Lower leg skin (tissue), 4 donors: Measurements from ENCODE around the gene CADM1. TPM values are rescaled to one million over a fixed set of nuclear protein-coding genes. Genes with fewer than 3 reads are reported as not detected.

Experiments used
- DNase-seq, 2 donors: peaks; one replicate each; pipeline ENCODE4 v3.0.0-alpha.2; 2019; ENCODE audit warnings: low spot score in 2 of 2
- H3K4me3 ChIP-seq: fragments of 200-600 bp; sonication (generic); 2 replicates; pipeline ENCODE4 v1.5.1; 2017; ENCODE audit warnings: mild to moderate bottlenecking, low read depth; ENCODE audit not compliant: poor library complexity, severe bottlenecking
- CTCF ChIP-seq, 3 donors: fragments of 450-650 bp; IDR thresholded peaks; one replicate each; pipeline ENCODE4 v1.5.1; 2016; ENCODE audit warnings: antibody characterized with exemption in 3 of 3, mild to moderate bottlenecking in 3 of 3, moderate library complexity in 2 of 3
- POLR2A ChIP-seq, 2 donors: fragments of 450-650 bp; IDR thresholded peaks; one replicate each; pipeline ENCODE4 v1.6.1; 2016 to 2017; ENCODE audit warnings: antibody characterized with exemption in 2 of 2, mild to moderate bottlenecking in 1 of 2, moderate library complexity in 1 of 2
- WGBS, 2 donors: methylation state at CpG; one replicate each; pipeline ENCODE4 v1.1.5; 2018; 5-methylcytosine and 5-hydroxymethylcytosine counted together
- intact Hi-C: fragments of 100-400 bp; cut with DNase I; formaldehyde crosslinking; loops from one replicate; pipeline ENCODE4 v1.15.0; 2023; ENCODE audit warnings: low total_unique reads
- total RNA-seq, 4 donors: library from RNA; depleted of rRNA; stranded (reverse); fragments of >200 nt; gene quantifications; one replicate each; pipeline ENCODE4 v1.1.0, GENCODE V29; 2016

Gene CADM1
- total RNA-seq, 4 donors from 2014 or later: 9.4 to 21.4 (median 11.8) TPM

GRCh38 chr11:115345840-115346239, 158.4 kb downstream of the CADM1 start:
- 89 to 94% methylated on average over 2 of the region's 2 CpGs for WGBS, 2 donors
- TF ChIP-seq CTCF (IDR thresholded peaks at IDR 0.05): no peak
- DNase-seq: no peak
- intact Hi-C loops: no loop called here
- H3K4me3 ChIP-seq: no peak overlapping the region

DNA sequence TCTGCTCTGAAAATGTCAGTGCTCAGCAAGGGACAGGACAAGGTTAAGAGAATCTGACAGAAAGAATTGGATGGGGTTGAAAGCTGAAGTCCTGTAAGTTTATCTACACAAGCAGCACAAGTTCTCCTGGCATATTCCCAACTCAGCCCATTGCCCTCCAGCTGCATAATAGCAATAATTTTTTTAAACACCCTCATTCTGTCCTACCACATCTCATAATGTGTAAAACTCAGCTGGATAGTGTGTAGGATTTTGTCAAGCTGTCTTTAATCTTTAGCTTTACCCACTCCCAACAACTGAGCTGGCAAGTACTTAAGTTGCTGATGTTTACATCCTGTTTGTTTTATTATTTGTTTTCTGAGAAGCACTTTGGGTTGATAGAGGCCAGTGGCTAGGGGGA, 158.9 kb downstream of the CADM1 start:
- no peak for DNase-seq
- TF ChIP-seq POLR2A (IDR thresholded peaks at IDR 0.05): no peak
- no peak for TF ChIP-seq CTCF (IDR thresholded peaks at IDR 0.05)
- no peak overlapping the region for H3K4me3 ChIP-seq
- intact Hi-C loops: no loop called here

DNA sequence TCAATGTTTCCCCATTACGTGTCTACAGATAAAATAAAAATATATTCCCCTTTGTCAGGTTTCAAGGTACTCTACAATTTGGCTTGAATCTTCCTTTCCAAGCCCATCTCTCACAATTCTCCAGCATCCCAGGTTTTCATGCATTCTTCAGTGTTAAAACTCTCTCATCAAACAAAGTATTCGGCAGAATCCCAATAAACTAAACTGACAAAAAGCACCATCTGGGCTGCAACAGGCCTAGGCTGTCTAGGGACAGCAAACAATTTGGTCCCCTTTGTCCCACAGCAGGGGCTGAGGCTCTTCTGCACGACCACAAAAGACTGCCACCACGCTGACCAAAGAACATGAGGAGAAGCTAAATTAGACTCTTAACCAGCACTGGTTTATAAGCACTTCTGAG, 159.4 kb downstream of the CADM1 start:
- intact Hi-C loops: no loop called here
- H3K4me3 ChIP-seq: no peak overlapping the region
- WGBS, 2 donors: 79 to 85% methylated on average over 4 of the region's 4 CpGs
- no peak for DNase-seq
- TF ChIP-seq POLR2A (IDR thresholded peaks at IDR 0.05) (no peak), CTCF (IDR thresholded peaks at IDR 0.05) (no peak)

DNA sequence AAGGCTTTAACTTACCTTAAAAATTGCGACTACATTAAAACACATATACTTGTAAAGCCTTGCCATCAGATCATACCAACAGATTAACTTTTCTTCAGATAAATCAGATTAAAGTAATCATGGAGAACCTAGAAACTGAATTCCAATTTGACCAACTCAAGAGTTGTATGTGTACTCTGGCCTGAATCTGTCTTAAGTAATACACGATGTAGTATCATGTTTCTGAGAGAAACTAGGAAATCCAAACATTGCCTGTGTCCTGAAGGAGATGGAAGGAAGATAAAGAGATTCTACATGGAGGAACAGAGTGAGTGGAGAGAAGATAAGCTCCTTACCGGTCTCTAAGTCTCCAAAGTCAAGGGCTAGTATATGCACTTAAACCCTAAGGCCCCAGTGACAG, 162.1 kb downstream of the CADM1 start:
- H3K4me3 ChIP-seq: no peak overlapping the region
- intact Hi-C loops: no loop called here
- DNase-seq: no peak
- no peak for TF ChIP-seq CTCF (IDR thresholded peaks at IDR 0.05)
- TF ChIP-seq POLR2A (IDR thresholded peaks at IDR 0.05): no peak
- 93 to 99% methylated on average over 3 of the region's 3 CpGs for WGBS, 2 donors

- TF ChIP-seq POLR2A (IDR thresholded peaks at IDR 0.05): no peak
- no peak for TF ChIP-seq CTCF (IDR thresholded peaks at IDR 0.05)
- intact Hi-C loops: no loop called here
- 97 to 98% methylated on average over 3 of the region's 3 CpGs for WGBS, 2 donors
- DNase-seq: no peak
- H3K4me3 ChIP-seq: no peak overlapping the region
Observed at GRCh38 chr11:115340874-115341273, 163.3 kb downstream of the CADM1 start.

DNA sequence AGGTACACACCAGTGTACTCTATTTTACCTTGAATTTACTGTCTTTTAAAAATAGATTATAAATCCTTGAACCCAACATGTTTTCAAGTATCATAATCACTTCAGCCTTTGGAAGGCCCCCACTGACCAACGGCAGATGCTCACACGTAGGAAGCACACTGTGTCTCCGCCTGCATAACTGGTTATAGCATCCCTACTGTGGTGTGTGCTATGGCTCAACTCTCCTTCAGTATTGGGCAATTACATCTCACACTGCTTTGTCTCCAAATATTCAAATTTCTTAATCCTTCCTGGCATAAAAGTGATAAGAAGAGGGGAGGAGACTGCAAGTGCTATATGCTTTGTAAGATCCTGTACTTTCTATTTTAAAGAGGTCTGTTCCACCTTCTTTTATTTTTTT, 165.7 kb downstream of the CADM1 start:
- TF ChIP-seq CTCF (IDR thresholded peaks at IDR 0.05) (no peak), POLR2A (IDR thresholded peaks at IDR 0.05) (no peak)
- WGBS, 2 donors: 55 to 63% methylated on average over 3 of the region's 3 CpGs
- no peak for DNase-seq
- intact Hi-C loops: no loop called here
- no peak overlapping the region for H3K4me3 ChIP-seq
